ENCODE data around the gene VTA1. TPM values are rescaled to one million over a fixed set of nuclear protein-coding genes. Genes with fewer than 3 reads are reported as not detected.
"Not testable (repeated sequence)": the region's sequence is repeated elsewhere in the genome, so short reads cannot be mapped to it uniquely, and the experiment has no call there.

Gene VTA1, protein sequence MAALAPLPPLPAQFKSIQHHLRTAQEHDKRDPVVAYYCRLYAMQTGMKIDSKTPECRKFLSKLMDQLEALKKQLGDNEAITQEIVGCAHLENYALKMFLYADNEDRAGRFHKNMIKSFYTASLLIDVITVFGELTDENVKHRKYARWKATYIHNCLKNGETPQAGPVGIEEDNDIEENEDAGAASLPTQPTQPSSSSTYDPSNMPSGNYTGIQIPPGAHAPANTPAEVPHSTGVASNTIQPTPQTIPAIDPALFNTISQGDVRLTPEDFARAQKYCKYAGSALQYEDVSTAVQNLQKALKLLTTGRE
- total RNA-seq, result 73.0 TPM

DNA sequence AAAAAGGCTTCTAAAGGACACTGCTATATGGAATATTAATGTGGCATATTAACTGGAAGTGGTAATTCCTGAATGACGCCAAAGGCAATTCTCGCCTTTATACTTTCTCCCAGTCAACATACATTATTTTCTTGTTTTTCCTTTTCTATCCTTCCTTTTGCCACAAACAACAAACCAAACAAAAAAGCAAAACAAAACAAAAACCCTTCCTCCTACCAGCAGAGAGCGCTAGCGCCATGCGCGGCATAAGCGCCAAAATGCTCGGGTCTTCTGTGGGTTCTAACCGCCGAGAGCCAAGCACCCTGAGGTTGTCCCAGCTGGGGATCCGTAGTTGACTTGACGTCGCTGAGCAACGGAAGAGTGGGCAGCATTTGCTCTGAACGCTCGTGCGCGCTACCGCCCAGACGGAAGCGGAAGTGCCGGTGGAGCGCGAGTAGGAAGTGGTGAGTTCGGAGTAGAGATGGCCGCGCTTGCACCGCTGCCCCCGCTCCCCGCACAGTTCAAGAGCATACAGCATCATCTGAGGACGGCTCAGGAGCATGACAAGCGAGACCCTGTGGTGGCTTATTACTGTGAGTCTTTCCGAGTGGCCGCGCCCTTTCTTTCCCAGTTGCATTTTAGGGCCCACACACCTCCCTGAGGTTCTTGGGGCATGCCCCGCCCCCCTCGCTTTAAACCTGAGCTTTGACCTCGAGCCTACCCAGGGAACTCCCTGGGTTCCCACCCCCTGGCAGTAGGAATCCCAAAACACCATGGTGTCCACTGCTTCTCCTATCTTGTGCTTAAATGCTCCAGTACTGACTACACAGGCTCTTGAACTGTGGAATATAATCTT is at the start of gene VTA1, which contains the start of gene NMBR:
Gene VTA1, plus strand, starts transcription at position 436 of the 835 bp plus-strand sequence. Its CDS starts 25 bp downstream, at position 461.
Gene NMBR, minus strand, starts transcription at position 295 of the 835 bp plus-strand sequence. CDS start 58,464 bp downstream, outside the sequence.
- DNase-seq (ENCODE audit: low spot score in 2 of 2) (peak; percentile 56 to 76), FAIRE-seq (peak; percentile 74)

DNA sequence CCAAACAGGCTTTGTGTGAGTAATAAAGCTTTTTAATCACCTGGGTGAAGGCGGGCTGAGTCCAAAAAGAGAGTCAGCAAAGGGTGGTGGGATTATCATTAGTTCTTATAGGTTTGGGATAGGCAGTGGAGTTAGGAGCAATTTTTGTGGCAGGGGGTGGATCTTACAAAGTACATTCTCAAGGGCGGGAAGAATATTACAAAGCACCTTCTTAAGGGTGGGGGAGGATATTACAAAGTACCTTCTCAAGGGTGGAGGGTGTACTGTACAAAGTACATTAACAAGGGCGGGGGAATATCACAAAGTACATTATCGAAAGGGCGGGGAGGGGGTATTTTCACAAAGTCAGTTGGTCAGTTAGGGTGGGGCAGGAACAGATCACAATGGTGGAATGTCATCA is 42.2 kb upstream of the VTA1 start:
- FAIRE-seq; DNase-seq (ENCODE audit: low spot score in 2 of 2): not testable (repeated sequence)

DNA sequence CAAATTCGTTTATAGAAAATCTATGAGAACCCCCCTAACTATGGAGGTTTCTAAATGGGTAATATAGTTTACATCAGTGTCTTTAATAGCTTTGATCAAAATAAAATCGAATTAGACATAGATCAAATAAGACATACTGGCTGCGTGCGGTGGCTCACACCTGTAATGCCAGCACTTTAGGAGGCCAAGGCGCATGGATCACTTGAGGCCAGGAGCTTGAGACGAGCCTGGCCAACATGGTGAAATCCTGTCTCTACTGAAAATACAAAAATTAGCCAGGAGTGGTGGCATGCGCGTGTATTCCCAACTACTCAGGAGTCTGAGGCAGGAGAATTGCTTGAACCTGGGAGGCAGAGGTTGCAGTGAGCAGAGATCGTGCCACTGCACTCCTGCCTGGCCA is 36.2 kb upstream of the VTA1 start:
- DNase-seq (ENCODE audit: low spot score in 2 of 2), result not testable (repeated sequence)

DNA sequence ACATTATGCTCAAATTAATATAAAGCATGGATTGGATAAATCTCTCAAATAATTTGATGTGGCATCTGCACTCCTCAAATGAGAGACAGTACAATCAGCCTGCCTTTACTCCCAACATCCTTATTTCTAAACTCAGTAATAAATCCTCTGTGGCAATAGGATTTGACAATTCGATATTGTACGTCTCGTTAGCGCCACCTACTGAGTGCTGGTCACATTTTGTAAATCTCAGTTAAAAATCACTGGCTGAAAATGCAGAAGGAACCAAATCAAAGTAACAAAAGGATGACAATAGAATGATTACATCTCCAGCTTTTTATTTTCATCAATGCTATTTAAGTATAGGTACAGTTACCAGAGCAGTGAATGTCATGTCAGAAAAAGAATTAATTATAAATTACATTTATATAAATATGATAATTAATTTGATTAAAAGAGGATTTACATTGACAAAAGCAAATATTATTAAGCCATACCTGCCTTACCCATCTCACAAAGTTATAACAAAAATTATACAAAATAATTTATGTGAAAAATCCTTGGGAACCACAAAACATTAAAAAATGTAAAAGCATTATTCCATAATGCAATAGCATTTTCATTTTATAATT is 34.5 kb upstream of the VTA1 start:
- peak; percentile 79 for FAIRE-seq
- peak; percentile 1 to 24 for DNase-seq (ENCODE audit: low spot score in 2 of 2)

More for the DNA sequence above, 36.2 kb upstream of the VTA1 start:
- FAIRE-seq, result not testable (repeated sequence)

DNA sequence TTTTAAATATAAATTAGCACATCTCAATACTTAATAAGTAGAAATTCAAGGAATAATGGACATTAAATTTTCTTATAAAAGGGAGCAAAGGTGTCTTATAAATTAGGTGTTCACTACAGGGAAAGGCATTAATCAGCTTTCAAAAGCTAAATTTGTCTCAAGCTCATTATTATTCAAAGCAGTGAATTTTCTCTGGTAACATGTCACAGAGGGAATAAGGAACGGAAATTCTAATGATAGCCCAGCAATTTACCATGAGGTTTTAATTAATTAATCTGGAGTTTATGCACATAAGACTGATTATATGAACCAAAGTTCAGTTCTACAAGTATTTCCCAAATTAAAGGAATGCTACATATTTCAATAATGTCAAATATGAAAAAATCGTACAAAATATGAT is 29.7 kb upstream of the VTA1 start:
- DNase-seq (ENCODE audit: low spot score in 2 of 2) (no peak), FAIRE-seq (no peak)

DNA sequence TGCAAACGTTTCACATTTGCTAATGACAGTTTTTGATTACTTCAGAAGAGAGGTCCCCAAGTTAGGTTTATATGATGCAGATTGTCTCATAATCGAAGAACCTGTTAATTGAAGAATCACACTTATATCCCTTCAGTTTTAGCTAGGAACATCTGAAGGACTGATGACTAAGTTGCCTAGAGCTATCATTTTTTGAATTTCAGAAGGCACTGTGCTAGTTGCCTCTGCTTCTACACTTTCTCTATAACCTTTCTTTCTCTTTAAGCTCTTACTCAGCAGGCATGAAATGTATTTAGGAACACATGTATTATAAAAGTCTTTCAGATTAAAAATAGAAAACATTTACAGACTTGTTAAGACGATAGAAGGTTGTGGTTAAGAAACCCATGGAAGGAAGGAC is 28.7 kb upstream of the VTA1 start:
- FAIRE-seq (no peak), DNase-seq (ENCODE audit: low spot score in 2 of 2) (no peak)

DNA sequence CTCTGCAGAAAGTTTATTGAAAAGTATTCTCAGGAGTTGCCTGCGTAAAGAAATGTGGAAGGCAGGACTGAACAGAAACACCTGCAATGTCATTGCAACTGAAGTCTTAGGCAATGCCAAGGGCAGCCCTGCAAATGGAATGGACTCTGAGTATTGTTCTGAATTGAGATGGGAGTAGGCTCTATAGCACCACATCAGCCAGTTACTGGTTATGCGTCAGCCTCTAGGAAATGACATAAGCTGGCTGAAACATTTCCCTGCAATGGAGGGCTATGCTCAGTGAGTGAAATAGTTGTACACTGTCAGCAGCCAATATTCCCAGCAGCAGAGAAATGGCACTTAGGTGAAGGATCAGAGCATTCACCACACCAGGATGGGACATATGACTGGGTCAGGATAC is 28.1 kb upstream of the VTA1 start:
- FAIRE-seq, result no peak

DNA sequence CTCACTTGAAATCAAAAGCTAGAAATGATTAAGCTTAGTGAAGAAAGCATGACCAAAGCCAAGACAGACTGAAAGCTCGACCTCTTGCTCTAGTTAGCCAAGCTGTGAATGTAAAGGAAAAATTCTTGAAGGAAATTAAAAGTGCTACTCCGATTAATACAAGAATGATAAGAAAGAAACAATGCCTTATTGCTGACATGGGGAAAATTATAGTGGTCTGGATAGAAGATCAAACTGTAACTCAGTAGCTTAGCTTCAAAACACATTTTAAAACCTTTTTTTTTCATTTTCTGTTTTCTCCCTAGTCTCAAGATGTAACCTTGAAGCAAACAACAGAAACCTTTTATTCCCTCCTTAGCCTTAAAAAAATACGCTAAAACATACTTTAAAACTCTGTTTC is 25.7 kb upstream of the VTA1 start:
- no peak for DNase-seq (ENCODE audit: low spot score in 2 of 2)
- FAIRE-seq, result no peak

More for the DNA sequence above, 28.1 kb upstream of the VTA1 start:
- no peak for DNase-seq (ENCODE audit: low spot score in 2 of 2)

DNA sequence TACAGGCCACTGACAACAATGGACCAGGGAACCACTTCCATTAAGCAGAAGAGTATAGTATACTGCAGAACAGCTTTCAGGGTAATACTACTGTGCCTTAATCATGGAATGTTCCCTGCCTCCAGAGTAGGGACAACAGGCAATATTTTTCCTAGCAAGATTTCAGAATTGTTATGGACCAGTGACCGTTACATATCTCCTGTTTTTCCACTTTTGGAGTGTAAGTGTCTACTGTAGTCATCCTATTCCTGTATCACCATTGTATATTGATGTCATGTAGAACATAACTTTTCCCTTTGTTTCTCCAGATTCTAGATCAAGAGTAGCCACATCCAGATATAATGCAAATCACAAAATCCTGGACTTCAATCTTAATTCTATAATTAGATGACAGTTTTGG is 16.2 kb upstream of the VTA1 start:
- FAIRE-seq (no peak), DNase-seq (ENCODE audit: low spot score in 2 of 2) (no peak)

DNA sequence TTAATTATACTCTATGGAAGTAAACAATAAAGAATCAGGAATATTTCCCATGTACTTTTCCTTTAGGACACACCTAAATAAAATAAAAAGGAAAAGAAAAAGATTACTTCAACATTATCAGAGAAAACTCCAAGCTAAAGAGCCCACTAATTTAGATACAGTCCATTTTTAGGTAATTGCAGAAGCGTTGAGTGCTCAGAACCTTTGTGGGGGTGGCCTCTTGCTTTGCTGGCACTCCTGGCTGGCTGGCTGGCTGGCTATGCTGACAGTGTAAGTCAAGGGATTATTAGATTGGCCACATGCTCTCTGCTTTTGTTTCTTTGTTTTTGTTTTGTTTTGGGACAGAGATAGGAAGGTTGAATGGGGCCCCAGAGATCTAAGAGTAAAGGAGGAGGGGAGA is 14.4 kb upstream of the VTA1 start, which contains the start of gene GJE1:
Gene GJE1, plus strand, starts transcription at position 301 of the 400 bp plus-strand sequence. CDS start 234 bp downstream, outside the sequence.
- no peak for DNase-seq (ENCODE audit: low spot score in 2 of 2)

DNA sequence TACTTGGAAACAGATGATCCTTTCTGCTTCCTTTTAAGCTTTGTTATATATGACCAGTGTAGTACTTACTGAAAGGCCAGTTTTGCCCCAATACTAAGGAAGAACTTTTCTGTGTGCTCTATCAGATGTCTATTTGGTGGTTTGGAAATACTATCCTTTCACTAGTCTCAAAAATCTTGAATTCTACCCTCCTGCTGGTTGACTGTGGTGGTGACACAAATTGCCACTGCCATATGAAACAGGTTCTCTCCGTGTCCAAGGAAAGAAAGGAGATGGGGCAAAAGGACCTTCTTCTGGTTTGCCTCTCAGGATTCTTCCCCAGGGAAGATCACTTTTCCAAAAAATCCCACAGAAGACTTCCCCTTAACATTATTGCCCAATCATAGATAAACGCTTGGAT is 8.2 kb upstream of the VTA1 start:
- FAIRE-seq (no peak), DNase-seq (ENCODE audit: low spot score in 2 of 2) (no peak)

More for the DNA sequence above, 14.4 kb upstream of the VTA1 start, which contains the start of gene GJE1:
- no peak for FAIRE-seq

DNA sequence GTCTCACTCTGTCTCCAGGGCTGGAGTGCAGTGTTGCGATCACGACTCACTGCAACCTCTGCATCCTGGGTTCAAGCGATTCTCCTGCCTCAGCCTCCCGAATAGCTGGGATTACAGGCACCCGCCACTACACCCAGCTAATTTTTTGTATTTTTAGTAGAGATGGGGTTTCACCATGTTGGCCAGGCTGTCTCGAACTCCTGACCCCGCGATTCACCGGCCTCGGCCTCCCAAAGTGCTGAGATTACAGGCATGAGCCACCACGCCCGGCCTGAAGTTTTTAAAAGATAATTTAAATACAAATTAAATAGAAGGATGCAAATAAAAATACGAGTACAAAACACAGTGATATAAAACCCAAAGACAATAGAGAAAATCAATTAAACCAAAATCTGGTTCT is 5.5 kb upstream of the VTA1 start:
- FAIRE-seq; DNase-seq (ENCODE audit: low spot score in 2 of 2): not testable (repeated sequence)

DNA sequence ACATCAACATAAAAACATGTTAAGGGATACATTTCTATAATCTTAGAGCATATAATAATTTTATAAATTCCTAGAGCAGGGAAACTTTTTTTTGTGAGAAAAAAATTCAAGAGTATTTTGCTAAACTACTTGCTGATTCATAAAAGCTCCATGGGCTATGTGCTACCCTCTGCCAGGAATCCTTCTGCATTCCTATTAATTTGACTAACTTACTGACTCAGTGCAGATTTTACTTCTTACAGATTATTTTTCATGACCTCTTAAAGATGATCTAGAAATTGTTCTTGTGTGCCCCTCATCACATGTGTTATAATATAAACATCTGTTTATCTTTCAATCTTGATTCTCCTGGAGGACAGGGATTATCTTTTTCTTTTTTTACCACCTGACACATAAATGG is 5.7 kb downstream of the VTA1 start:
- no peak for FAIRE-seq
- no peak for DNase-seq (ENCODE audit: low spot score in 2 of 2)

DNA sequence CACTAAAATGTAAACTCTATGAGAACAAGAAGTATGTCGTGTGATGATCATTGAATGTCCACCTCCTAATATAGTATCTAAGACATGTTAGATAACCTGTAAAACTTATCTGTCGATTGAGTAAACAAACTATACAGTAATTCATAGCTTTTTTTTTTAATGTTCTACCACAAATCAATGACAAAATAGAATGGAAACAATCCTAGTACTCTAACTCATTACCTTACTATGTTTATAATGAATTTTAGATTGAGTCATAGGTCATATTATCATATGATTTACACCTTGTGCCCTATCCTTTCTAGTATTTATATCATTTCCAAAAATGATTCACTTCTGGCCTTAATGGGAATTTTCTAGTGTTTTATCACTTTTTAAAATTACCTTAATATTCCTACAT is 6.1 kb downstream of the VTA1 start:
- FAIRE-seq, result no peak
- DNase-seq (ENCODE audit: low spot score in 2 of 2), result no peak

DNA sequence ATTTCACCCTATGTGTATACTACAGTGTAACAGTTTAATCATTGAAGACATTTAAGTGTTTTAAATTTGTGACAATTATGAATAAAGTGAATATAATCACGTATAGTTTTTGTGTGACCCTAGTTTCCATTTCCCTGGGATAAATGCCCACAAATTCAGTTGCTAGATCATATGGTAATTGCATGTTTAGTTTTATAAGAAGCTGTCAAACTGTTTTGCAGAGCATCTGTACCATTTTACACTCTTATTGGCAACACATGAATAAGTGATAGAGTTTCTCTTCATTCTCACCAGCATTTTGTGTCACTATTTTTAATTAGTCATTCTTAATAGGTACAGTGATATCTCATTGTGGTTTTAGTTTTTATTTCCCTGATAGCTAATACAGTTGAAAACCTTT is 7.3 kb downstream of the VTA1 start:
- FAIRE-seq (no peak), DNase-seq (ENCODE audit: low spot score in 2 of 2) (no peak)

DNA sequence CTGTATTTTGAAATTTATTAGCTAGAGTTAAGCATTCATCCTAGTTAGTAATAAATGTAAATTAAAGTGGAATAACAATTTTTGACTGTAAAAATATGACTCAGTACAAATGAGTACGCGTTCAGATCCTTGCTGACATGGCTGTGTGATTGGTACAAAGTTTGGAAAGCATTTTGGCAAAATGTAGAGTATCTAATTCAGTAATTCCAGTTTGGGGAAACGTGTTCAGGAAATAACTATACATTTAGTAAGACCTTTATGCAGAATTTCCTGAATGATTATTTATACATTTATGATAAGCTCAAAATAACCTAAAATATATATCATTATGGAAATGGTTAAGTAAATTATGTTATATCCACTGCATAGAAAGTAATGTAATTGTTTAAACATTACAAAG is 8.0 kb downstream of the VTA1 start:
- FAIRE-seq (no peak), DNase-seq (ENCODE audit: low spot score in 2 of 2) (no peak)

DNA sequence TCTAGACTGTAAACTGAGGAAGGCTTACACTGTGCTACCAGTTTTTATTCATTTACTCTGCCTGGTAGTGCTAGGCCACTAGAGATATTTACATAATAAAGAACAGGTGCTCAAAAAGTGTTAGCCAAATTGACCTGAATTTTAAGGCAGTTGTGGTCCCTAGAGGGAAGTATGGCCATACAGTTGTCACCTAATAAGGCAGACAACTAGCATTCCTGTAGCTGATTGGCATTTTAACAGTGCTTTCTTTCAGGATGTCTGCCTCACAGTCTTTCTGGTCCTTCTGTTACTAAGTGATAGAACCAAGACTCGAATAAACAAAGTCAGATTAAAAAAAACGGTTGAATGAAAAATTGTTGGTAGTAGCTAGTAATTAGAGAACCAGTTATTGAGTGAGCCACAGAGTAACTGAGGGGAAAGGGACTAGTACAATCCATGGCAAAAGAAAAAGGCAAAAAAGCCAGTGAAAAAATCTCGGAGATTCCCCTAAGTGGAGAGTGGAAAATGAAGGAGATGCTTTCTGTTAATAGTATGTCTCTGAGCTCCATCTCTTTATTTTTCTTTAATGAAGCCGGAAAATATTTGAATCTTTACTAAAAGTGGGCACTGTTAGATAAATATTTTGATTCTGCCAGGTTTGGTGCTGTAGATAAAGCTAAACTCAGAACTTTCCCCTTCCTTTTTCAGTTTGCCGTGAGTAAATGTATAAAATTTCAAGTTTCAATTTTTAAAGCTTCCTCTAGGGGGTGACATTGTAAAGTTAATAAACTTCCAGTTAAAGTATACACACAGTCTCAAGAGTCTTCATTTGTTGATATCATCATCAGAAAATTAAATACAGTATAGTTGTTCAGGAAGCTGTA is 9.1 kb downstream of the VTA1 start:
- DNase-seq (ENCODE audit: low spot score in 2 of 2) (peak in 1 of 2 donors; percentile 3), FAIRE-seq (peak; percentile 95)

DNA sequence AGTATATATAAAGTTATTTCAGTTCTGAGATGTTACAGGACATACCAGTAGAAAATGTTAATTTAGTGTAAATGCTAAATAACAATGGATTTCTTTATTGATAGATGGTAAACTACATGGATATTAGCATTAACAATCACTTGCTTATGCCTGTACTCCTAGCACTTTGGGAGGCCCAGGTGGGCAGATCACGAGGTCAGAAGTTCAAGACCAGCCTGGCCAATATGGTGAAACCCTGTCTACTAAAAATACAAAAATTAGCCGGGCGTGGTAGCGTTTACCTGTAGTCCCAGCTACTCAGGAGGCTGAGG is 9.7 kb downstream of the VTA1 start:
- not testable (repeated sequence) for FAIRE-seq; DNase-seq (ENCODE audit: low spot score in 2 of 2)

DNA sequence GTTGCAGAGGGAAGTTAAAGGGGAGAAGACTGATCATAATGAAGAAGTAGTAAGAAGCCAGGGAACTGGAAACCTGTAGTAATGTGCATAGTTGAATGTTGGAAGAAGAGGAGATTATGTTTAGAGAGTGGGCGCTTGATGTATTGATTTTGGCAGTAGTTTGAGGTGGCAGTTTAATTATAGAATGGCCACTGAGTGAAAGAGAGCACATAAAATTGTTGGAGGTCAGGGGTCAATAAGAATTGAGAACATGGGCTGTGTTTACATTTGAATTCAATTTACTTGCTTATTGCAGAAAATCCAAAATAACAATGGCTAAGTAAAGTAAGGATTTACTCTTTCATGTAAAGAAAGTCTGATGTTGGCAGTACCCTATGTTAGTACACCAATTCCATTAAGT is 15.7 kb downstream of the VTA1 start:
- FAIRE-seq (no peak), DNase-seq (ENCODE audit: low spot score in 2 of 2) (no peak)

DNA sequence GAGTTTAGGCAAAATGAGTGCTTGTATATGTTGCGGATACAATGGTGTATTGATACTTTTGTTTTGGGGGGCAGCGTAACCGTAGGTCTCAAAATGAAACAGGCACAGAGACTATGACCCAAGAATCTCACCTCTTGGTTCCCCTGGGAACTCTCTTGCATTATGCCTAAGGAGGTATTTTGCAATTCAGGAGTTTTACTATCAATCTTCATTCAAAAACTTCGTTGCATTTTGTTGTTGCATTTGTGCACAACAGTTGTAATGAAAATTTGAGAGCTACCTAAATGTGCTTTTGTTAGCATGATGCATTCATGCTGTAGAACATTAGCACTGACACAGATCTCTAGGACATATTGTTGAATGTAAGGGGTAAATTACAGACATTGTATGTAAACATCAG is 18.2 kb downstream of the VTA1 start:
- DNase-seq (ENCODE audit: low spot score in 2 of 2) (no peak), FAIRE-seq (no peak)

Measured in frontal cortex (tissue), 4 donors.